T-helper 1 cell (primary cell): ENCODE data around the gene TKT.
"Not testable (repeated sequence)": the region's sequence is repeated elsewhere in the genome, so short reads cannot be mapped to it uniquely, and the experiment has no call there.

Source experiments
- DNase-seq, 5 donors: peaks; one replicate each; pipeline ENCODE4 v3.0.0-alpha.2; 2012 to 2020
- total RNA-seq, 4 donors: gene quantifications; one replicate each; lab custom pipeline; 2026; lab: John Stamatoyannopoulos, UW

TKT gene, protein sequence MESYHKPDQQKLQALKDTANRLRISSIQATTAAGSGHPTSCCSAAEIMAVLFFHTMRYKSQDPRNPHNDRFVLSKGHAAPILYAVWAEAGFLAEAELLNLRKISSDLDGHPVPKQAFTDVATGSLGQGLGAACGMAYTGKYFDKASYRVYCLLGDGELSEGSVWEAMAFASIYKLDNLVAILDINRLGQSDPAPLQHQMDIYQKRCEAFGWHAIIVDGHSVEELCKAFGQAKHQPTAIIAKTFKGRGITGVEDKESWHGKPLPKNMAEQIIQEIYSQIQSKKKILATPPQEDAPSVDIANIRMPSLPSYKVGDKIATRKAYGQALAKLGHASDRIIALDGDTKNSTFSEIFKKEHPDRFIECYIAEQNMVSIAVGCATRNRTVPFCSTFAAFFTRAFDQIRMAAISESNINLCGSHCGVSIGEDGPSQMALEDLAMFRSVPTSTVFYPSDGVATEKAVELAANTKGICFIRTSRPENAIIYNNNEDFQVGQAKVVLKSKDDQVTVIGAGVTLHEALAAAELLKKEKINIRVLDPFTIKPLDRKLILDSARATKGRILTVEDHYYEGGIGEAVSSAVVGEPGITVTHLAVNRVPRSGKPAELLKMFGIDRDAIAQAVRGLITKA
- 67.3 to 105 (median 87.6) reads per million in 4 donors for total RNA-seq

DNA sequence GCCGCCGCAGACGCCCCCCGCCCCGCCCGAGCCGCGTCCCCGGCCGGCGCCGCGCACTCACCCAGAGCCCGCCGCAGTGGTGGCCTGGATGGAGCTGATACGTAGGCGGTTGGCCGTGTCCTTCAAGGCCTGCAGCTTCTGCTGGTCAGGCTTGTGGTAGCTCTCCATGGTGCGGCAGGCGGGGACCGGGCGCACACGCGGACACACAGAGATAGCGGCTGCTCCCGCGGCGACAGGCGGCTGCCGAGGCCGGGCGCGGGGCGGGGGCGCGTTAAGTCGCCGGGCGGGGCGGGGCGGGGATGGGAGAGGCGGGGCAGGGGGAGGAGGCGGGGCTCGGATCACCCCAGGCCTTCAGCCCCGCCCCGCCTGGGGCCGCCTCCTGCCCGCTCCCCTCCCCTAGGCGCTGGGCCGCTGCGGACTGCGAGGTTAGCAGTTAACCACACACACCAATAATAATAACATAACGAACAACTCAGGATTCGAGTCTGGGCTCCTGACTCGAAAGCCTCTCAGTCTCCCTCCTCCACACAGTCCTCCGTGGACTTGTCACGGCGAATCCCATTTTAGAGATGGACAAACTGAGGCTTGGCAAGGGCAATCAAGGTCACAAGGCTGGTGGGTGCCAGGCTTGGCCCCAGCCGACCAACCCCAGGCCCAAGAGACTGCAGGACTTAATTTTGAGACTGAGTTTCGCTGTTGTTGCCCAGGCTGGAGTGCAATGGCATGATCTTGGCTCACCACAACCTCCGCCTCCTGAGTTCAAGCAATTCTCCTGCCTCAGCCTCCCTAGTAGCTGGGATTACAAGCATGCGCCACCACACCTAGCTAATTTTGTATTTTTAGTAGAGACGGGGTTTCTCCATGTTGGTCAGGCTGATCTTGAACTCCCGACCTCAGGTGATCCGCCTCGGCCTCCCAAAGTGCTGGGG is at the start of gene TKT:
TKT (minus strand) TSS at position 248 of the 929 bp plus-strand sequence; CDS start at position 168, 80 bp downstream.
- peak; percentile 68 to 85 (median 70) for DNase-seq

GRCh38 chr3:53303957-53304356 is 48.1 kb upstream of the TKT start:
- DNase-seq = no peak

DNA sequence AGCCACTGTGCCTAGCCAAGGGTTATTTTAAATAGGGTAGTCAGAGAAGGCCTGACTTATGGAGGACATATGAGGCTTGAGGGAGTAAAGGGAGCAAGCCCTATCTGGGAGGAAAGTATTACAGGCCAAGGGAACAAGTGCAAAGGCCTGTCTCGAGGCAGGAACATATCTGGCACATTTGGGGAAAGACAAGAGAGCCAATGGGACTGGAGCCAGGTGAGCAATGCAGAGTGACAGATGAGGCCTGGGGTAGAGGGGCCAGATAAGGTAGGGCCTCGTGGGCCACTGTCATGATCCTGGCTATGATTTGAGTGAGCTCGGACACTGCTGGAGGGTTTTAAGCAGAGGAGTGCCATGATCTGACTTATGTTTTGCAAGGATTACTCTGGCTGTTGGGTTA is 47.7 kb upstream of the TKT start:
- no peak for DNase-seq

GRCh38 chr3:53300826-53301225 is 45.0 kb upstream of the TKT start:
- DNase-seq = no peak

DNA sequence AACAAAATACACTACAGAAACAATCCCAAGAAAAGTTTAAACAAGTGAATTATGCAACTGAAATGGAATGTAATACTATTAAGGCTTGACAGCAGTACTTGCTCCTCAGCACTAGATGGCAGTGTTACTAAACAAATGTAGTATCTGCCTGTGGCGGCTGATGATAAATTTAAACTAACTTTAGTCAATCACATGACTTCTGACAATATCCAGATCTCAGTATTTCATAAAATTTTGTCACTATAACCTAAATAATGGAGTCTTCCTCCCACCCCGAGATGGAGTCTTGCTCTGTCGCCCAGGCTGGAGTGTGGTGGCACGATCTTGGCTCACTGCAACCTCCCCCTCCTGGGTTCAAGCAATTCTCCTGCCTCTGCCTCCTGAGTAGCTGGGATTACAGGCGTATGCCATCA is 43.8 kb upstream of the TKT start:
- DNase-seq = peak in 2 of 5 donors; percentile 13 to 29

- no peak for DNase-seq
These were observed 39.6 kb upstream of the TKT start for GRCh38 chr3:53295410-53295809.

DNA sequence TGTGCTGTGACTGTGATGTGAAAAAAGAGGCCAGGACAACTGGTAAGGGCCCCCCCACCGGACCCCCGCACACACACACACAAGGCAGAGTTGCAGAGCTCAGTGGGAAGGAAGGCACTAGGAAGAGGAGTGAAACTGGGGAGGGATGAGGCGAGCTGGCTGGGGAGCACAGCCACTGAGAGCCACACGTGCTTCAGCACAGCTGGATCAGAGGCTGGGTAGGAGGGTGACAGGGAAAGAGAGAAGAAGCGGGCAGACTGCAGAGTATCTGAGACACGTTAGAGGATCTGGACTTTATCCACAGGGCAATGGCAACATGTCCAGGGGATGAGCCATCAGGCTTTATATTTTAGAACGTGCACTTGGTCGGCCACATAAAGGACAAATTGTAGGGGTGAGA is 38.0 kb upstream of the TKT start:
- DNase-seq = no peak

DNA sequence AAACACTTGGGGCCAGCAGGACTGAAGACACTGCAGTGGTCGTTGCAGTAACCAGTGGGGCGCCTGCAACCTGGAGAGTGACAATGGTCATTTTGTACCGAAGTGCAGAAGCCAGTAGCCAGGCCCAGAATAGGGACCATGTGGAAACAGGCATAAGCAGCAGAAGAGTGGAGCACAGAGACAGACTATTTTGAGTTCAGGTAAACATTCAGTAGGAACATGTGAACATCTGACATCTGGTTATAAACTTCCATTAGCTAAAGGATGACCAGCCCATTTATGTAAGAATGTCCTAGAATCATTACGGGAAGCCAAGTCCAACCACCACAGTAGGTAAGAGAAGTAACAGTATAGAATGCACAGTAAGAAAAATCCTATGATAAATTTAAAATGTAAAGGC is 32.4 kb upstream of the TKT start:
- no peak for DNase-seq

- no peak for DNase-seq
These were observed 31.4 kb upstream of the TKT start for GRCh38 chr3:53287131-53287629.

DNA sequence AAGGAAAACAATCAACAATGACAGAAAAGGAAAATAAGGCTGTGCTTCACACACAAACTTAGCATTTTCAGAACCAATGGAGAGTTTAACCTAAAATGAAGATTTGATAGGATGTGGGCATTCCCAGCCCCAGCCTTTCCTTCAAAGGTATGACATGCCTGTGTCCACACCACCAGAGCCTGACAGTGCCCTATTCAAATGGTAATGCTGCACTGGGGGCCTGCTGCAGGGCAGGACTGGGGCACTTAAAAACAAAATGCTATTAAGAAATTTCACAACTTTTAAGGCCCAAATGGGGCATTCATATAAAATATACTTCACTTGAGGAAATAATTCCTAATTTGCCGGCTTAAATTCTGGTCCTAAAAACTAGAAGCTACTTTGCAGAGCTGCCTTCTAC is 30.9 kb upstream of the TKT start:
- DNase-seq = no peak

DNA sequence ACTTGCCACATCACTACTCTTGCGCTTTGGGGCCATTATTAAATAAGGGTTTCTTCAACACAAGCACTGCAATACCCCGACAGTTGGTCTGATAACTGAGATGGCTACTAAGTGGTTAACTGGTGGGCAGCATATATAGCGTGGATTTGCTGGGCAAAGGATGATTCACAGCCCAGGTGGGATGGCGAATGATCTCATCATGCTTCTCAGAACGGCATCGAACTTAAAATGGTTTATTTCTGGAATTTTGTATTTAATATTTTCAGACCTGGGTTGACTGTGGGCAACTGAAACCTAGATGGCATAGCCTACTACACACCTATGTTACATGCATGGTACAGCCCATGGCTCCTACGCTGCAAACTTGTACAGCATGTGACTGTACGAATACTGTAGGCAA is 26.8 kb upstream of the TKT start:
- DNase-seq = no peak

DNA sequence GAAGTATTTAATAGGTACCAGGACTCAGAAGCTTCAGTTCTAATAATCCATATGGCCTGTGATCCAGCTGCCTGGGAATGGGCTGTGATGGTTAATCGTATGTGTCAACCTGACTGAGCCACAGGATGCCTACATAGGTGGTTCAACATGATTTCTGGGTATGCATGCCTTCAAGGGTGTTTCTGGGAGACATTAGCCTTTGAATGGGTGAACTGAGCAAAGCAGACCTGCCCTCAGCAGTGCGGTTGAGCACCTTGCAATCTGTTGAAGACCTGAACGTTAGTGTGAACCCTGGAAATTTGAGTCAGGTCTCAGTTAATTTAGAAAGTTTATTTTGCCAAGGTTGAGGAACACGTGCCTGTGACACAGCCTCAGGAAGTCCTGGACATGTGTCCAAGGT is 22.8 kb upstream of the TKT start:
- no peak for DNase-seq

DNA sequence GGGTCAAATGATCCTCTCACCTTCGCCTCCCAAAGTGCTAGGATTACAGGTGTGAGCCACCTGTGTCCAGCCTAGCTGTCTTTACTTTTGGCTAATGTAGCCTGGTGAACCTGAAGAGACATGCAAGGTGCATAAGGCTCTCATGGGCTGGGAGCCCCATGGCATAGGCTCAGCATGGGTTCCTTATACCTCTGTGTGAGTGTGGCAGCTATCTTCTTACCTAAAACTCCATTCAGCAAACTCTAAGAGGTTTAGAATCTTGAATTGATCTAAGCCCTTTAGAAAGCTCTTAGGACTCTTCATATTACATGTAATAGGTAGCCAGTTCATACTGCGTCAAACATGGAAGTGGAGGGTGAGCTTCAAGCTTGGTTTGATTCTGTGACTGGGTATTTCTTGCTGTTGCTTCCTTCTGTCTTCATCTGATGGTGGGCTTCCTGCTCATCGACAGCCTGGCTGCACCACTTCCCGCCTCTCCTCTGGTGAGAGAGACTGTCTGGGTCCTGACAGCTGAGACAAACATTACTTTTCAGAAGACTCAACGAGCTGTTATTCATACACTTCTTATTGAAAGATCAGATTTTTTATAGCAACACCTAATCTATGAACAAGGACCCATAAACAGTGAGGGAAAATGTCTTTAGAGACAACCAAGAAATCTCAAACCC is 19.2 kb upstream of the TKT start:
- no peak for DNase-seq

DNA sequence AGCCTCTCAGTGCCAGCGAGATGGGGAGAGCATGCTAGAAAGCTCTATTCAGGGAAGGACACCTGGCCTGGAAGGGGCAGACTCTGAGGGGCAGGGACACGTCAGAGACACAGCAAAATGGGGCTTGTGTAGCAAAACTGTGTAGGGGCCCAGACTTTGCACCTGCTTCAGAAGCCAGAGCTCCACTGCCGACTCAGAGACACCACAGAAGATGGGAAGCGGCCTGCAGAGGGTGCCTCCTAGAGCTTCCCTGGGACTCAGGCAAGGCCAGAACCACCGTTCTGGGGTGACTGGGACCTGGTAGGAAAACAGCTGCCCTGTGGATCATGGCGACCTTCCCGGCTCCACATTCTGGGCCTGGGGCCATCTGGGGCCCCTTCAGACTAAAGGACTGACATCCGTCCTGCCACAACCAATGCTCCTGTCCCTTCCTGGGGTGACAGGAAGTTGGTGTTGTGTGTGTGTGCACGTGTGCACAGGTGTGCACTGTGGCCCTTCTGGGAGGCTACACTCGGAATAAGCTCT is 17.4 kb upstream of the TKT start:
- DNase-seq = no peak

DNA sequence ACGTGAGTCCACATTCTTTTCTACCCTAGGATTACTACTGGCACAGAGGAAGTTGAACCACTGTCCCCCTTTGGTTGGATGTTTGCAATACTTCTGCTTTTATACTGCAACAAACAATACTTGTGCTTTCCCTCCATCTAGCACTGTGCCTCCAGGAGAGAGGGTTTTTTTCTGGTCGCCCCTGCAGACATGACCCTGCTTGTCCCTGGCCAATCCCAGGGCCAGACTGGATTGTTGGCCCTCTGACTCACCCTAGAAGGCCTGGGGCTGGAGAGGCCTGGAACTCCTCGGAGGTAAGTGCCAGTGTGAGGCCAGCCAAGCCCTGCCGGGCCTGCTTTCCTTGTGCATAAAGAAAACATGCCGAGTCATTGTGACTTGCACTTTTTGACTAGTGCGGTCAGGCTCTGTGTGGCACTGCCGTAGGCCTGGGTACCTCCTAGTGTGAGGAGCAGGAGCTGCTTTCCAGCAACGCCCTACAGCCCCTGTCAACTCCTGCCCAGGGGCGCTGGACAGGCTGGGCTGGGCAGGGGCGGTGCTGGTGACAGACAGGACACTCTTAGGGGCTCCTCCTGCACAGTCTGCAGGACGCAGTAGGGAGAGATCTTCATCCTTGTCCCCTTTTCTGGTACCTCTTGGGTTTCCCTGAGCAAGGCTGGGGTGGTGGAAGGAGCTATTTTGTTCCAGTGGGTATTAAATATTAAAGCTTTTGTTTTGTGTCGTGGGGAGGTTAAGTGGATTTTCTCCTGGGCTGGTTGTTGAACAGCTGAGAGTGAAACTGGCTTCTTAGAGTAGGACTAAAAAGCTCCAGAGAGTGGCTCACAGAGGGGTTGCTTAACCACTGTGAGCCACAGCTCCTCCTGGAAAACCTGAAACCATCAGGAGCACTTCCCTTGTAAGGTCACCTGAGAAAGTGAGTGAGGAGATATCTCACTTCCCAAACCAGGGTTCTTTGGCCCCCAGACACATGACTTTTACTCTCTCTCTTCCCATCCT is 14.4 kb upstream of the TKT start:
- peak in 1 of 5 donors; percentile 82 for DNase-seq

- DNase-seq = not testable (repeated sequence)
These were observed 13.4 kb upstream of the TKT start for GRCh38 chr3:53269193-53269592.

DNA sequence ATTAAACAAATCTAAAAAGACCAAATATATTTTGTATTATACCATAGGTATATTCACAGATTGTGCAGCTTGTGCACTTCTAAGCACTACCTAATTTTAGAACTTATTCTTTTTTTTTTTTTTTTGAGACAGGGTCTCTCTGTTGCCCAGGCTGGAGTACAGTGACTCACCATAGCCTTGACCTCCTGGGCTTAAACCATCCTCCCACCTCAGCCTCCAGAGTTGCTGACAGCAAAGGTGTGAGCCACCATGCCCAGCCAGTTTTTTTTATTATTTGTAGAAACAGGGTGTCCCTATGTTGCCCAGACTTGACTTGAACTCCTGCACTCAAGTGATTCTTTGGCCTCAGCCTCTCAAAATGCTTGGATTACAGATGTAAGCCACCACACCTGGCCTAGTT is 11.9 kb upstream of the TKT start:
- DNase-seq = no peak

DNA sequence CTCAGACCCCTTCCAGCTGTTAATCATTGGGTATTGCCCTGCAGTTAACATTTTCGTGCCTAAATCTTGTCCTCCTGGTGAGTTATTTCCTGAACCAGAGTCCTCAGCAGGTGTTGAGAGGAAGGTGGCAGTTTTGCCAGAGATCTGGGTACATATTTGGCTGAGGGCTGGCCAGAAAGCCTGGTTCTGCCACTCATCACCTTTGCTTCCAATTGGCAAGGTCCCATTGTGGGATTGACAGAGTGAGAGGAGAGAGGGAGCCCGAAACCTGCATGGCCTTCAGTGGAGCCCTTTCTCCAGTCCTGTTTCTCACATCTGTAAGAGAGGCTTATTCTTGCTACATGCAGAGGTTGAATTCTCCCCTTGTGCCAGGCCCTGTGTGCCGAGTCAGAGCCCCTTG is 8.9 kb upstream of the TKT start:
- DNase-seq = no peak

- no peak for DNase-seq
These were observed 8.1 kb upstream of the TKT start for GRCh38 chr3:53263907-53264306.

DNA sequence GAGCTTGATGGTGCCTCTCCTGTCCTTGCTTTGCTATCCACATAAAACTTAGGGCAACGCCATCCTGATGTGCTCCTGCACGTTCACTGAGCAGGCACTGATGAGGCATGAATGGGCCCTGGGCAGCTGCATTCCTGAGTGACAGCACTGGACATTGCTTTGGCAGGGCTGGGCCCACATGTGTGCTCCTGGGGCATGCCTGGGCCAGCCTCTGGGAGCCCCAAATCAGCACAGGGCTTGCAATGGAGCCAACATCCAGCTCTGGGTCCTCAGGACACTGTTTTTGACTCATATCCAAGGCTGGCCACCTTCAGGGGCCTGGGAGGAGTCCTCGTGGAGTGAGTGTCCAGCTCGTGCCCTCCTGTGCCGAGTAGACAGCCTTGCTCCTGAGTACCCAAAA is 5.9 kb upstream of the TKT start:
- DNase-seq = no peak

GRCh38 chr3:53260286-53260785 is 4.5 kb upstream of the TKT start:
- DNase-seq = no peak
